ENCODE results near the gene PLCH2.

The PLCH2 gene

DNA sequence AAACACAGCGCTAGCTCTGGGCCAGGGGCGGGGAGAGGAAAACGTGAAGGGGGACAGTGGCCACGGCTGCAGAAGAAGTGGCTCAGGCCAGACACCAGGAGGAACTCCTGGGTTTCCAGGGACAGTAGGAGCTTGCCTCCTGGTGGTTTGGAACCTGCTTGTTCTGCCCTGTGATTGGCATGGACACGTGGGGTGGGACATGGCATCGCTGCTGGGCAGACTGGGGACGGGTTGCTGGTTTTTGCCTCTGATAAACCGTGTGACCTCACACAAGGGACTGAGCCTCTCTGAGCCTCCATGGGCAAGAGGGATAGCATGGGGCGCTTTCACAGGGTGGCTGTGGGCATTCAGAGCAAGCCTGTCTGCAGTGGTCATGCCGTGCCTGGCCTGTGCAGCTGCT lies 7.5 kb upstream of the PLCH2 start:
- TF ChIP-seq, protein P1, sequence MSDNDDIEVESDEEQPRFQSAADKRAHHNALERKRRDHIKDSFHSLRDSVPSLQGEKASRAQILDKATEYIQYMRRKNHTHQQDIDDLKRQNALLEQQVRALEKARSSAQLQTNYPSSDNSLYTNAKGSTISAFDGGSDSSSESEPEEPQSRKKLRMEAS (IDR thresholded peaks at IDR 0.05), result 0 out of 2 replicates have a peak, but pooled peaks have one; percentile 34
- TF ChIP-seq EGR1 (IDR thresholded peaks at IDR 0.05), result no peak

DNA sequence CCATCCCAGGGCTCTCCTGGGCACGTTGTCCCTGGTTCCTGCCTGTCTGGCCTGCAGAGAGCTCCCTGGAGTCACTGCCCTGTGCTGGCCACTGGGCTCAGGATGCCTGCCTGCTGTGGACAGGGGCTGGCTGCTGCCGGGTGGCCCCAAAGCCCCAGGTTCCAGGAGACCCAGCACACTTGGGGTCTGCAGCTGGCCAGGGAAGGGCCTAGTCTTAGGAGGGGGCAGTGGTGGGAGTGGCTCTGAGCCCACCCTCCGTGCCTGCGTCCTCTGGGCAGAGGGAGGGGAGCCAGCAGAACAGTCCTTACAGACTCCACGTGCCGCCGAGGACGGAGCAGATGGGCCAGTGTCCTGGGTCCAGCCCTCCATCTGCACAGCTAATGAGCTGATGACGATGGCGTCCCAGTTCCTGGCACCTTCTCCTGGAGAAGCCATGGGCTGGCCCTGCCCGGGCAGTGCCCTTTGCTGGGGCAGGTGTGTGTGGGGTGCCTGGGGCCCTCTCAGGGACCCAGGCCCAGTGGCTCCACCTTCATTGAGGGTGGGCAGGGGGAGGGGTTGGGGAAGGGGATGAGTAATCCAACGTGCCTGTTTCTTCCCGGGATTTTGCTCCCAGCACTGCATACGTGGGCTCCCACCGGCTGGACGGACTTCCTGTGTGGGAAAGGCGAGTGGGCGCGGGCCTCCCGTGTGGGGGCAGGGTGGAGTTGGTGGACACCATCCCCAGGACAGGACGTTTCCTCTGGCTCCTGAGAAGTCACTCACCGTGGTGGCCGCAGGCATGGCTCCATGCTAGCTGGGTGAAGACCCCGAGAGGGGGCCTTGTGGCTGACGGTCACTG lies 6.8 kb upstream of the PLCH2 start:
- TF ChIP-seq CREB1 (IDR thresholded peaks at IDR 0.05; ENCODE audit: low read depth) (no peak), ZBTB7A (IDR thresholded peaks at IDR 0.05; ENCODE audit: low read depth) (no peak), RAD21 (IDR thresholded peaks at IDR 0.05; ENCODE audit: low read depth) (no peak), CEBPB (IDR thresholded peaks at IDR 0.05) (no peak), EP300 (IDR thresholded peaks at IDR 0.05; ENCODE audit: borderline replicate concordance) (no peak), FOXM1 (IDR thresholded peaks at IDR 0.05; ENCODE audit: borderline replicate concordance, low read depth) (no peak), YY1 (IDR thresholded peaks at IDR 0.05; ENCODE audit: low read depth) (no peak), TAF1 (IDR thresholded peaks at IDR 0.05; ENCODE audit: low read depth) (no peak), EGR1 (IDR thresholded peaks at IDR 0.05) (no peak), NFIC (IDR thresholded peaks at IDR 0.05) (no peak), TEAD4 (IDR thresholded peaks at IDR 0.05) (no peak), TCF12 (IDR thresholded peaks at IDR 0.05; ENCODE audit: low read depth) (no peak)
- TF ChIP-seq, protein P1 (IDR thresholded peaks at IDR 0.05), result no peak
- TF ChIP-seq, protein P2, sequence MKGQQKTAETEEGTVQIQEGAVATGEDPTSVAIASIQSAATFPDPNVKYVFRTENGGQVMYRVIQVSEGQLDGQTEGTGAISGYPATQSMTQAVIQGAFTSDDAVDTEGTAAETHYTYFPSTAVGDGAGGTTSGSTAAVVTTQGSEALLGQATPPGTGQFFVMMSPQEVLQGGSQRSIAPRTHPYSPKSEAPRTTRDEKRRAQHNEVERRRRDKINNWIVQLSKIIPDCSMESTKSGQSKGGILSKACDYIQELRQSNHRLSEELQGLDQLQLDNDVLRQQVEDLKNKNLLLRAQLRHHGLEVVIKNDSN (IDR thresholded peaks at IDR 0.05), result no peak
- TF ChIP-seq, protein P3, sequence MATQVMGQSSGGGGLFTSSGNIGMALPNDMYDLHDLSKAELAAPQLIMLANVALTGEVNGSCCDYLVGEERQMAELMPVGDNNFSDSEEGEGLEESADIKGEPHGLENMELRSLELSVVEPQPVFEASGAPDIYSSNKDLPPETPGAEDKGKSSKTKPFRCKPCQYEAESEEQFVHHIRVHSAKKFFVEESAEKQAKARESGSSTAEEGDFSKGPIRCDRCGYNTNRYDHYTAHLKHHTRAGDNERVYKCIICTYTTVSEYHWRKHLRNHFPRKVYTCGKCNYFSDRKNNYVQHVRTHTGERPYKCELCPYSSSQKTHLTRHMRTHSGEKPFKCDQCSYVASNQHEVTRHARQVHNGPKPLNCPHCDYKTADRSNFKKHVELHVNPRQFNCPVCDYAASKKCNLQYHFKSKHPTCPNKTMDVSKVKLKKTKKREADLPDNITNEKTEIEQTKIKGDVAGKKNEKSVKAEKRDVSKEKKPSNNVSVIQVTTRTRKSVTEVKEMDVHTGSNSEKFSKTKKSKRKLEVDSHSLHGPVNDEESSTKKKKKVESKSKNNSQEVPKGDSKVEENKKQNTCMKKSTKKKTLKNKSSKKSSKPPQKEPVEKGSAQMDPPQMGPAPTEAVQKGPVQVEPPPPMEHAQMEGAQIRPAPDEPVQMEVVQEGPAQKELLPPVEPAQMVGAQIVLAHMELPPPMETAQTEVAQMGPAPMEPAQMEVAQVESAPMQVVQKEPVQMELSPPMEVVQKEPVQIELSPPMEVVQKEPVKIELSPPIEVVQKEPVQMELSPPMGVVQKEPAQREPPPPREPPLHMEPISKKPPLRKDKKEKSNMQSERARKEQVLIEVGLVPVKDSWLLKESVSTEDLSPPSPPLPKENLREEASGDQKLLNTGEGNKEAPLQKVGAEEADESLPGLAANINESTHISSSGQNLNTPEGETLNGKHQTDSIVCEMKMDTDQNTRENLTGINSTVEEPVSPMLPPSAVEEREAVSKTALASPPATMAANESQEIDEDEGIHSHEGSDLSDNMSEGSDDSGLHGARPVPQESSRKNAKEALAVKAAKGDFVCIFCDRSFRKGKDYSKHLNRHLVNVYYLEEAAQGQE (IDR thresholded peaks at IDR 0.05; ENCODE audit: low read depth), result no peak

DNA sequence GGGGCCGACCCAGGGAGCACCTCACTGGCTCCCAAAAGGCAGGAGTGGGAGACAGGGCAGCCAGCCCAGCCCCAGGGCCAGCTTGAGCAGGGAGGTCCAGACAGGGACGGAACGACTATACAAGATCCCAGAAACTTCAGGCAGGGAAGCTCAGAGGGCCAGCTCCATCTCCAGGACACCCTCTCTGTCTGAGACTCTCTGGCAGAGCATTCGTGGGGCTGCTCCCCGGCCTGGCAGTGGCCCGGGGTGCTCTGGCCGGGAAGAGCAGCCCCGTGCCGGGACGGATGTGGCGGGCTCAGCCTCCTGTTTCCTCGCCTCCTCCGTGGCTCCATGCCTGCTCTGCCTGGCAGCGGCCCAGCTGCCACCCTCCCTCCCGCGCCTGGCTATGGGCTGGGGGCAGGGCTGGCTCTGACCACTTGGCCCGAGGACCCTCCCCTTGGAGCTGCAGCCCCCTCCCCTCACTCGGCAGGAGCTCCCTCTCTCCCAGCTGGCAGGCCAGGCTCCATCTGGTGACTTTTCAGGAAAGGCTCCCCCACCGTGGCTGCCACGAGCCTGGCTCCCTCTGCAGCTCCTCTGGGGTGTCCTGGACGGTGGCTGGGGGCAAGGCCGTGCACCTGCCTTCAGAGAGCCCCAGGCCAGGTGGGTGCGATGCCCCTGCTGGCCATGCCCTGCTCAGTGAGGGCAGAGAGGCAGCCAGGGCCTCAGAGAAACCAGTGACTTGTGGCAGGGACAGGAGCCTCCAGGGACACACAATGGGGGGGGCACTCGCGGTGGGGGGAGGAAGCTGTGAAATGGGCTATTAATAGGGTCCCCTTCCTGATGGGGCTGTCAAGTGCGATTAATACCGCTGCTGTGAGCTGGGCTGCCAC lies 5.6 kb upstream of the PLCH2 start:
- no peak for TF ChIP-seq EGR1 (IDR thresholded peaks at IDR 0.05)
- TF ChIP-seq, protein P2 (IDR thresholded peaks at IDR 0.05), result no peak

DNA sequence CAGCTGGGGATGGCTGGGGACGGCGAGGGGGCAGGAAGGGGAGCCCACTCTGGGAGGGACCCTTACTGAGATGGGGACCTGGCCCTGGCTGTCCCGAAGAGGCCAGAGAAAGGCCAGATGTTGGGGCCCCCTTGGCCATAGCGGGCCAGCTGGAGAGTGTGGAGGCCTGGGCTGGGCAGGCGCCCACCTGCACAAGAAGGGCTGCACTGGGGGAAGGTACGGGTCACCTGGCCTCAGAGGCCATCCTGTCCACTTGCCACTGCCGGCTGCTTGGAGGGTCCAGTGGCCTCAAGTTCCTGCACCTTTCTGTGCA lies 5.0 kb upstream of the PLCH2 start:
- no peak for TF ChIP-seq TEAD4 (IDR thresholded peaks at IDR 0.05)
- TF ChIP-seq, protein P3 (IDR thresholded peaks at IDR 0.05; ENCODE audit: low read depth), result no peak
- TF ChIP-seq, protein P2 (IDR thresholded peaks at IDR 0.05), result no peak
- no peak for TF ChIP-seq CREB1 (IDR thresholded peaks at IDR 0.05; ENCODE audit: low read depth)
- TF ChIP-seq RAD21 (IDR thresholded peaks at IDR 0.05; ENCODE audit: low read depth), result no peak
- TF ChIP-seq TCF12 (IDR thresholded peaks at IDR 0.05; ENCODE audit: low read depth), result no peak
- no peak for TF ChIP-seq EP300 (IDR thresholded peaks at IDR 0.05; ENCODE audit: borderline replicate concordance)
- no peak for TF ChIP-seq FOXM1 (IDR thresholded peaks at IDR 0.05; ENCODE audit: borderline replicate concordance, low read depth)
- TF ChIP-seq EGR1 (IDR thresholded peaks at IDR 0.05), result no peak
- no peak for TF ChIP-seq ZBTB7A (IDR thresholded peaks at IDR 0.05; ENCODE audit: low read depth)
- TF ChIP-seq TAF1 (IDR thresholded peaks at IDR 0.05; ENCODE audit: low read depth), result no peak
- TF ChIP-seq, protein P1 (IDR thresholded peaks at IDR 0.05), result no peak
- TF ChIP-seq YY1 (IDR thresholded peaks at IDR 0.05; ENCODE audit: low read depth), result no peak
- TF ChIP-seq NFIC (IDR thresholded peaks at IDR 0.05), result no peak
- TF ChIP-seq CEBPB (IDR thresholded peaks at IDR 0.05), result no peak

DNA sequence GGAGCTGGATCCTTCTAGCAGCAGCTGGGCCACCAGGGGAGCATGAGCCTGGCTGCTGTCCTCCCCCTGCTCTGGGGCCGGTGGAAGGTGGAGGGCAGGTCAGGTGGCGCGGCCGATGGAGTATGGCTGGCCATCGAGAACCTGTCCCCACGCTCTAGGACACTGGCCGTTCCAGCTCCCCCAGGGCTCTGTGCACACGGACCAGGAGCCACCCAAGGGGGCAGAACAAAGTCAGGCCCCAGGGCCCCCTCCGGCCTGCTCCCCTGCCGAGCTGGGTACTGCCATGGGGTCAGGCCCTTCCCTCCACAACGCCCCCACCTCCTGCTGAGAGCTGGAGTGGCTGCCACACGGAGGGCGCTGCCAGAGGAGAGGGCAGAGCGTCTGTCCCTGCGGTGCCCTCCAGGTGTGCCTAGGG lies 4.5 kb upstream of the PLCH2 start:
- TF ChIP-seq TAF1 (IDR thresholded peaks at IDR 0.05; ENCODE audit: low read depth) (no peak), FOXM1 (IDR thresholded peaks at IDR 0.05; ENCODE audit: borderline replicate concordance, low read depth) (no peak), EGR1 (IDR thresholded peaks at IDR 0.05) (no peak), RAD21 (IDR thresholded peaks at IDR 0.05; ENCODE audit: low read depth) (no peak), CEBPB (IDR thresholded peaks at IDR 0.05) (no peak), YY1 (IDR thresholded peaks at IDR 0.05; ENCODE audit: low read depth) (no peak), ZBTB7A (IDR thresholded peaks at IDR 0.05; ENCODE audit: low read depth) (no peak)
- TF ChIP-seq, protein P3 (IDR thresholded peaks at IDR 0.05; ENCODE audit: low read depth), result no peak
- TF ChIP-seq, protein P1 (IDR thresholded peaks at IDR 0.05), result no peak
- TF ChIP-seq, protein P2 (IDR thresholded peaks at IDR 0.05), result no peak
